ENCODE results near the gene SERINC5. TPM values are rescaled to one million over a fixed set of nuclear protein-coding genes. Genes with fewer than 3 reads are reported as not detected.

The SERINC5 gene
- total RNA-seq, 3 donors from 2014 or later (not counting 1 experiment from before 2014, with no cell fraction given) = 6.8 to 18.9 (median 14.5) TPM

- no peaks in the 10 kb centered on the region for H3K36me3 ChIP-seq (ENCODE audit: control insufficient read depth, insufficient read depth, low read length)
- H3K4me3 ChIP-seq (ENCODE audit: low read length) = no peak overlapping the region
- peaks cover 12 to 19% of the 10 kb centered on the region in 2 donors for H3K4me1 Mint-ChIP-seq
- H3K36me3 Mint-ChIP-seq = no peaks in the 10 kb centered on the region
- H3K4me3 Mint-ChIP-seq = no peak overlapping the region
- peaks cover 0 to 3% of the 10 kb centered on the region in 2 donors for H3K27me3 Mint-ChIP-seq (ENCODE audit: low read depth in 2 of 2)
- no peak overlapping the region for H3K27ac ChIP-seq (ENCODE audit: low read length)
- peaks cover 18% of the 10 kb centered on the region for H3K4me1 ChIP-seq (ENCODE audit: control insufficient read depth, insufficient read depth, low read length)
- ATAC-seq (no peak), DNase-seq (no peak)
- TF ChIP-seq CTCF (IDR thresholded peaks at IDR 0.05) = no peak
- H3K27me3 ChIP-seq (ENCODE audit: control insufficient read depth, insufficient read depth, low read length) = no peaks in the 10 kb centered on the region
- 98% methylated on average over 5 of the region's 6 CpGs for WGBS (ENCODE audit: insufficient coverage)
- no peaks in the 10 kb centered on the region for H3K9me3 Mint-ChIP-seq
- intact Hi-C loops (cut with micrococcal nuclease) = loop anchor here (5.0 kb wide), 2 partner anchors 148 to 747 kb away; partner anchors contain the start of genes HOMER1 and ZFYVE16
- H3K27ac Mint-ChIP-seq = no peak overlapping the region
- no peaks in the 10 kb centered on the region for H3K9me3 ChIP-seq (ENCODE audit: control insufficient read depth, insufficient read depth, low read length)
These were observed 3.8 kb upstream of the SERINC5 start for GRCh38 chr5:80259511-80260203.

GRCh38 chr5:80255431-80255810, 427 bp downstream of the SERINC5 start:
- Mint-ChIP-seq H3K27ac (peak overlapping the region; percentile 76 to 97), H3K4me1 (peaks cover 21 to 38% of the 10 kb centered on the region in 2 donors), H3K9me3 (no peaks in the 10 kb centered on the region), H3K27me3 (ENCODE audit: low read depth in 2 of 2) (no peaks in the 10 kb centered on the region), H3K36me3 (no peaks in the 10 kb centered on the region), H3K4me3 (peak overlapping the region; percentile 93)
- H3K4me3 ChIP-seq (ENCODE audit: low read length) = peak overlapping the region; percentile 88
- TF ChIP-seq CTCF (IDR thresholded peaks at IDR 0.05) = no peak
- H3K36me3 ChIP-seq (ENCODE audit: control insufficient read depth, insufficient read depth, low read length) = no peaks in the 10 kb centered on the region
- peaks cover 27% of the 10 kb centered on the region for H3K4me1 ChIP-seq (ENCODE audit: control insufficient read depth, insufficient read depth, low read length)
- ATAC-seq (peak; percentile 21 to 30 (median 29)), DNase-seq (peak in 1 of 2 donors; percentile 61)
- under 1% methylated on average over 37 of the region's 37 CpGs for WGBS (ENCODE audit: insufficient coverage)
- H3K27ac ChIP-seq (ENCODE audit: low read length) = peak overlapping the region; percentile 45
- no peaks in the 10 kb centered on the region for H3K27me3 ChIP-seq (ENCODE audit: control insufficient read depth, insufficient read depth, low read length)
- no peaks in the 10 kb centered on the region for H3K9me3 ChIP-seq (ENCODE audit: control insufficient read depth, insufficient read depth, low read length)
- intact Hi-C loops (cut with micrococcal nuclease) = loop anchor here (5.0 kb wide), 2 partner anchors 152 to 743 kb away; partner anchors contain the start of genes HOMER1 and ZFYVE16

- Mint-ChIP-seq H3K4me1 (peaks cover 21 to 41% of the 10 kb centered on the region in 2 donors), H3K4me3 (peak overlapping the region; percentile 91), H3K9me3 (no peaks in the 10 kb centered on the region), H3K27me3 (ENCODE audit: low read depth in 2 of 2) (no peaks in the 10 kb centered on the region), H3K27ac (peak overlapping the region; percentile 76 to 97), H3K36me3 (no peaks in the 10 kb centered on the region)
- intact Hi-C loops (cut with micrococcal nuclease) = loop anchor here (5.0 kb wide), 2 partner anchors 152 to 743 kb away; partner anchors contain the start of genes HOMER1 and ZFYVE16
- Histone ChIP-seq H3K4me3 (ENCODE audit: low read length) (peak overlapping the region; percentile 88), H3K36me3 (ENCODE audit: control insufficient read depth, insufficient read depth, low read length) (no peaks in the 10 kb centered on the region), H3K27ac (ENCODE audit: low read length) (peak overlapping the region; percentile 45), H3K4me1 (ENCODE audit: control insufficient read depth, insufficient read depth, low read length) (peaks cover 27% of the 10 kb centered on the region), H3K9me3 (ENCODE audit: control insufficient read depth, insufficient read depth, low read length) (no peaks in the 10 kb centered on the region), H3K27me3 (ENCODE audit: control insufficient read depth, insufficient read depth, low read length) (no peaks in the 10 kb centered on the region)
- no peak for TF ChIP-seq CTCF (IDR thresholded peaks at IDR 0.05)
- DNase-seq (peak in 1 of 2 donors; percentile 52), ATAC-seq (peak in 1 of 3 donors; percentile 22)
- 1% methylated on average over 23 of the region's 23 CpGs for WGBS (ENCODE audit: insufficient coverage)
These were observed 949 bp downstream of the SERINC5 start for GRCh38 chr5:80254767-80255430.
